Stimulated activated naive CD4-positive, alpha-beta T cell treated with Interleukin-2 at 50 U/mL for 16 hours (primary cell): ENCODE data around the gene PARD3B.

Source experiments
- DNase-seq: peaks from one replicate; lab custom pipeline; 2025; lab: John Stamatoyannopoulos, UW

The PARD3B gene

DNA sequence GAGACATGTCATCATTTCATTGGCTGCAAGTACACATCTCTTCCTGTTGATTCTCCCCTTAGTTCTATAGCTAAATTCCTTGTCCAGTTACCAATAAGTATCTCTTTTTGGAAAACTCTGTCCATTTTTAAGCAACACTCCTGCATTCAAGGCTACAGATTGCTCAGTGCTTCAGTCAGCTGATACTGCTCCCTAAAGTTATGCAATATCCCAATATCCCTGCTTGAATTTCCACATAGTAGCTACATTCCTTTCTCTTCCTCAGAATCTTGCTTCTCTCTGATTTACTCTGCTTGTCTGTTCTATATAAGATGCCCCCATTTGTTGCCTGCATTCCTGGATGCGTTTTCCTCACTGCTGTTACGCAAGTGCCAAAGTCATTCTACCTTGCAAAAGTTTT is 109.8 kb downstream of the PARD3B start:
- DNase-seq: no peak

DNA sequence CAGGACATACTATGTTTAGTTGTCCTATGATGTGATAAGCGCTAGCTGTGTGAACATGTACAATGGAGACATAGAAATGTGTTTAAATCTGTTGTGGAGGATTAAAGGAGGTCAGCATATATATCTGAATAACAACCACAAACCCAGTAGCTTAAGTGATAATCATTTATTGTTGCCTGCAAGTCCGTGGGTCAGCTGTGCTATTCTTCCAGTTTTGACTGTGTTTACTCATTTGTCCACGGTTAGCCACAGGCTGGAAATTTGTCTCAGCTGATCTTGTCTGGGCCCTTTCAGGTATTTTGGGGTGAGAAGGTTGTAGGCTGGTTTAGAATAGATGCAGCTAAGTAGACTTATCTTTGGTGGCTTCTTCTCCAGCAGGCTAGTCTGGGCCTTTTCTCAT is 110.4 kb downstream of the PARD3B start:
- no peak for DNase-seq

DNA sequence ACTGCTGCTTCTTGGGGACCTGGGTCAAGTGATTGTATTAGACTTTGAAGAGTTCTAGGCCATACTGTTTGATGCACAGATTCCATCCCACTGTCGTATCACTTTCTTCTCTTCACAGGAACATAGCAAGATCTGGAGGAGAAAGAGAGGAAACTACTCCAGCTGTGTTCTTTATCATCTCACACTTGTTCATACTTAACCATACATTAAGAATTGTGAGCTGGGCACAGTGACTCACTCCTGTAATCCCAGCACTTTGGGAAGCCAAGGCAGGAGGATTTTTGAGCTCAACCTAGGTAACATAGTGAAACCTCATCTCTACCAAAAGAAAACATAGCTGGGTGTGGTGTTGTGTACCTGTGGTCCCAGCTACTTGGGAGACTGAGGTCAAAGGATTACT is 111.7 kb downstream of the PARD3B start:
- no peak for DNase-seq

DNA sequence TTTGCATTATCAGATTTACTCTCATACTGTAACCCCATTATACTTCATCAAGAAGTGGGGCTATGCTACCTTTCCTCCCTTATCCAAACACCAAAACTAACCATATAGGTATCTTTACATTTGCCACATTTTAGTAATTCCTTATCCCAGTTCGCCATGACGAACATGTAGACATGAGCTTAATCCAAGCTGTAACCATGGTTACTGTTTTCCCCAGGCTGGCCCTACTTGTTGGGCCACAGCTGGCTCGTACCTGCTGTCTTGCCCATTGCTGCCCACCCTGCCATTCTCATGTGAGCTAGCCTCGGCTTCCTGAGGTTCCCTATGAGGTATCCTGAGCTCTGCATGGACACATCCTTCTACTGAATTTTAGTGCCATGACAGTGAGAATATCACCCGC is 117.7 kb downstream of the PARD3B start:
- no peak for DNase-seq

- DNase-seq: no peak
Observed at GRCh38 chr2:204663816-204664425, 118.6 kb downstream of the PARD3B start.

- no peak for DNase-seq
Observed at GRCh38 chr2:204664708-204665121, 119.4 kb downstream of the PARD3B start.

GRCh38 chr2:204665207-204665606 is 119.9 kb downstream of the PARD3B start:
- DNase-seq: no peak

DNA sequence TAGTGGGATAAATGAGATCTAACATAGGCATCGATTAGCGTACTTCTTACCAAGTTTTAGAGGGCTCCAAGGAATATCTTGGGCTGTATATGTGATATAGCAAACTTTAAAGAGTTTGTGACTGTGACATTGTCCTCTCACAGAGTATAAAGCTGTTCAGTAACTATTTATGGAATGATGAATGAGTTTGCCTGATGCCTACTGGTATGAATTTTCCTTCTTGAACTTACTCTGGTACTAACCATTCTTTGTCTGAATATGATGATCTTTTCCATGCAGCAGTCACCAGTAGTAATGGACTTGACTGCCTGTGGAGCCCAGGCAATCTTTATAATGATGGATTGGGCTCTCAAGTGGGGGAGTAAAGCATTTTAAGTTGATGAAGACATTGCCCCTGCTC is 120.5 kb downstream of the PARD3B start:
- no peak for DNase-seq

DNA sequence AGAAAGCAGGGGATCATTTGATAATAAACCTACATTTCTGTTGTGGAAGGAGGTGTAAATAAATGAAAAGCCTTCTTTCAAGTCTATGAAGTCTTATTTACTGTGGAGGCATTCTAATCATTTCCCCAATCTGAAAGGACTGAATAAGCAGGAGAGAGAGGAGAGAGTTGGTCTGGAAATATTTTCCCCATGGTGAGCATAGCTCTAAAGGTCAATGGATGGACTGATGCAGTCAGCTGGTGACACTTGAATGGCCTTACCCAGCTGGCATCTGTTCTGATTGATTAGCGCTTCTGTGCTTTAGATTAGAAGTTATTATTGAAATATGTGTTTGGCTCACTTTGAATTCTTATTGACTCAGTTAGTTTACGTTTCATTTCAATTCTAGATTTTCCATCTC is 122.7 kb downstream of the PARD3B start:
- no peak for DNase-seq

DNA sequence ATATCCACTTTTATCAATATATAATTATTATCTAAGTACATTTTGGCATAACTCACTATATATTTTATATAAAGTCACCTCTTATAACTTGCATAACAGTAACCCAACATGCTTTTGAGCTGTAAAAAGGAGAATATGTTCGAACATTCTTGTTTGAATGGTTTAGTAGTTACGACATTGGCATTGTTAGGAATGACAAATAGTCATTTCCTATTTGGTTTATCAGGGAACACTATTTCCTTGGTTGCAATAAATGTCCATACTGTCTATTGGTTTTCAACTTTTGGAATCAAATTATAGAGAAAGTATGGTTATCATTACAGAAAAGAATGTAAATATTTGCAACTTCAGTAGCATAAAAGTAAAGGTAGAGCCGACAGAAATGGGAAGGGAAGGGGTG is 124.1 kb downstream of the PARD3B start:
- DNase-seq: no peak

DNA sequence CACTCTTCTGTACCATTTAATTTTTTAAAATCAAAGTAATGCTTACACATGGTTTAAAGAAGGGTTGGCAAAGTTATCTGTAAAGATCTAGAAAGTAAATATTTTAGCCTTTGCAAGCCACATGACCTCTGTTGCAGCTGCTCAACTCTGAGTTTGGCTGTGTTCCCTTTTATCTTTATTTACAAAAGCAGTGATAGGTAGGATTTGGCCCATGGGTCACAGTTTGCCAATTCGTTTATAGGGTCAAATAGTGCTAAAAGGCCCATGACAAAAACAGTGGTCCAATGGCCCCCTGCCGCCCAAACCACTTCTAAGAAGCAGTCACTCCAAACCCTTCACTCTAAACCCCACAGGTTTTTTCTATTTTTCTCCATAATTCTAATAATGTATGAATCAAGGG is 124.8 kb downstream of the PARD3B start:
- DNase-seq: no peak

GRCh38 chr2:204670756-204671155 is 125.5 kb downstream of the PARD3B start:
- no peak for DNase-seq

DNA sequence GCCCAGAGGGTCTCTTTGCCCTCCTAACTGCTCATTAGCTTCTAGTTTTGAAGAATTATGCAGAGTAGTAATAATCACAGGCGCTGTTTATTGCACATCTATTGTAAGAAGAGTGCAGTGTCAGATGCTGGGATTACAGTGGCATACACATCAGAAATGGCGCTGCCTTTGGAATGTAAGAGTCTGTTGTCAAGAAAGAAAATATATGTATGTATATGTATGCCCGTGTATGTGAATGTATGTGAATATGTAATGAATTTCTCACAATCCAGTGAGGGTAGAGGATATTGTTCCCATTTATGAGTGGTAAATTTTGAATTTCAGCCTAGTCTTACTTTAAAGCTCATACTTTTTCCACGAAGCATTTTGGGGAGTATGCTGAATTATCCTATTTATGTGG is 127.5 kb downstream of the PARD3B start:
- DNase-seq: no peak

DNA sequence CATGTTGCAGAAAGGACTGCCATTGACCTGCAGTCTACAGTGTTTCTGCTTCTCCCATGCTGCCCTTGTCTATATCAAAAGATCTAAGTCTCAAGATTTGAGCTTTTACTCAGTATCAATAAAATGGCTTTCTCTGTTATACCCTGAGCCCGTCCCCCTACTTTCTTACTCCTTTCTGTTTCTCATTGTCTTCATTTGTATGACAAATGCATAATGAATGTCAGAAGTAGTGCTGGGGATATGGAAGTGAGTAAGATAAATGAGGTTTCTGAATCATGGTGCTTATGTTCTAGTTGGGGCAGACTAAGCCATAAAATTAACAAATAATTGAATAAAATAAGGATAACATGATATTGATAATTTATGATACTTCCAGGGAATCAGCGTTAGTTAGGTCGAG is 128.6 kb downstream of the PARD3B start:
- DNase-seq: no peak

DNA sequence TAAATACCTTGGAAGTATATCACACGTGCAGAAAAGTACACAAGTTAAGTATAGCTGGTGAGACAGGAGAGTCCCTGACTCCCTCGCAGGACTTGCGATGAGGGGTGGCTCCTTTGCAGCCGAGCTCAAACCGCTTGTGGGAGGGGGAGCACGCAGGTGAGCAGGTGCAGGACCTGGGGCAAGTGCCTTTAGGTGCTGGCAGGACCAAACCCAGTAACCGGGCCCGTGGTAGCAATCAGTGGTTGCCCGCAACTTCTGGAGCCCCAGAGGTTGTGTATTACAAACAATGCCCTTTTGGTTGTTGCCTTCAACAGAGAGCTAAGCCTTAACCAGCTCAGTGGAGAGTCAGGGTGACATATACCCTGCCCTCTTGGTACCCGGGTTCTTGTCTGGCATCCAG is 132.8 kb downstream of the PARD3B start:
- no peak for DNase-seq

GRCh38 chr2:204680576-204680975 is 135.3 kb downstream of the PARD3B start:
- DNase-seq: no peak

- no peak for DNase-seq
Observed at GRCh38 chr2:204681412-204681811, 136.1 kb downstream of the PARD3B start.

GRCh38 chr2:204683384-204683783 is 138.1 kb downstream of the PARD3B start:
- DNase-seq: no peak

GRCh38 chr2:204686406-204686805 is 141.1 kb downstream of the PARD3B start:
- DNase-seq: no peak

DNA sequence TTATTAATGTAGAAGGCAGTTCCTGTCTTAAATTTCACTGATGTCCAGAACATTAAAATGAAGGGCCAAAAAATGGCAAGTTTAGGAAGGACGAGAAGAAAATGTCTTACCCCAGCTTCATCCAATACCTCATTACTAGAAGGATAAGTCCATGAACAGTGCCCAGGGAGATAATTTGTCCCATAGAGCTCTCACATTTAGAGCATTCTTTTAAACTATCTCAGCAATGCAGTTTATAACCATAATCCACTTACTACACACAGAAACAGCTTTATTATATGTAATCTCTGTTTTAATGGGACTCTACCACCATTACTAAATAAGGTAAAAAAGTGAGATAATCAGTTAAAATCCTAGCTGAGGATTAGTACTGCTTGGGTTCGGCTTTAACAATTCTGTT is 142.5 kb downstream of the PARD3B start:
- DNase-seq: no peak

- no peak for DNase-seq
Observed at GRCh38 chr2:204691911-204692510, 146.7 kb downstream of the PARD3B start.

- no peak for DNase-seq
Observed at GRCh38 chr2:204692790-204693189, 147.5 kb downstream of the PARD3B start.

DNA sequence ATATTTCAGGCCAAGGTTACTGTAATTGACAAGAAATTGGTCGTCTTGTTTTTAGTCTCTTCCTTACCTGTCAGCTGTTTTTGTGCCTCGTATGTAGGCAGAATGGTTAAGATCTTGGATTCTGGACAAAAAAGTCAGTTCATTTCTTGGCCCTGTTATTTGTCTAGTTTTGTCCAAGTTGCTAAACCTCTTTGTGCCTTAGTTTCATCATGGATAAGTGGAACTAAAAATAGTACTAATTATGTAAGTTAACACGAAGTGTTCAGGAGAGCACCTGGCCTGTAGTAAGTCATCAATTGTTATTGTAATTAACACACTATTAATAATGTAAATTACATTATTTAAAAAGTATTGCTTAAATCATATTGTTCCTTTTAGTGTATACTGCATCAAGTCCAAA is 148.0 kb downstream of the PARD3B start:
- no peak for DNase-seq

GRCh38 chr2:204695506-204695905 is 150.2 kb downstream of the PARD3B start:
- no peak for DNase-seq
